Right kidney (tissue), 1 donor: ENCODE results near the gene TRIM24.
"Not testable (repeated sequence)": the region's sequence is repeated elsewhere in the genome, so short reads cannot be mapped to it uniquely, and the experiment has no call there.

Experiments used
- DNase-seq: peaks from one replicate; pipeline ENCODE4 v3.0.0-alpha.2; 2016

Gene TRIM24

GRCh38 chr7:138459413-138460175, 465 bp upstream of the TRIM24 start:
- DNase-seq: peak; percentile 89

GRCh38 chr7:138460649-138461607, 869 bp downstream of the TRIM24 start:
- DNase-seq: peak; percentile 94

- not testable (repeated sequence) for DNase-seq
Measured at GRCh38 chr7:138463291-138463618, 3.2 kb downstream of the TRIM24 start.

- DNase-seq: no peak
Measured at GRCh38 chr7:138465046-138465445, 5.0 kb downstream of the TRIM24 start.

GRCh38 chr7:138466069-138466756, 6.2 kb downstream of the TRIM24 start:
- DNase-seq: not testable (repeated sequence)

GRCh38 chr7:138468244-138469123, 8.4 kb downstream of the TRIM24 start:
- no peak for DNase-seq

GRCh38 chr7:138470391-138471157, 10.5 kb downstream of the TRIM24 start:
- DNase-seq: no peak

- no peak for DNase-seq
Measured at GRCh38 chr7:138472292-138473079, 12.4 kb downstream of the TRIM24 start.

- no peak for DNase-seq
Measured at GRCh38 chr7:138475377-138475776, 15.3 kb downstream of the TRIM24 start.

- no peak for DNase-seq
Measured at GRCh38 chr7:138477081-138477578, 17.1 kb downstream of the TRIM24 start.

- DNase-seq: no peak
Measured at GRCh38 chr7:138477581-138477980, 17.5 kb downstream of the TRIM24 start.

- DNase-seq: no peak
Measured at GRCh38 chr7:138478499-138478908, 18.4 kb downstream of the TRIM24 start.

- no peak for DNase-seq
Measured at GRCh38 chr7:138480527-138480926, 20.5 kb downstream of the TRIM24 start.

GRCh38 chr7:138481447-138482380, 21.7 kb downstream of the TRIM24 start:
- no peak for DNase-seq

- no peak for DNase-seq
Measured at GRCh38 chr7:138483531-138483930, 23.5 kb downstream of the TRIM24 start.

- not testable (repeated sequence) for DNase-seq
Measured at GRCh38 chr7:138485508-138485907, 25.4 kb downstream of the TRIM24 start.

GRCh38 chr7:138489139-138489538, 29.1 kb downstream of the TRIM24 start:
- not testable (repeated sequence) for DNase-seq

GRCh38 chr7:138491612-138492386, 31.7 kb downstream of the TRIM24 start:
- DNase-seq: no peak
